NCI-H146 (cell line): Measurements from ENCODE around the gene HIBADH.

ENCODE experiments used
- DNase-seq: peaks from one replicate; lab custom pipeline; 2025; lab: John Stamatoyannopoulos, UW

HIBADH gene

DNA sequence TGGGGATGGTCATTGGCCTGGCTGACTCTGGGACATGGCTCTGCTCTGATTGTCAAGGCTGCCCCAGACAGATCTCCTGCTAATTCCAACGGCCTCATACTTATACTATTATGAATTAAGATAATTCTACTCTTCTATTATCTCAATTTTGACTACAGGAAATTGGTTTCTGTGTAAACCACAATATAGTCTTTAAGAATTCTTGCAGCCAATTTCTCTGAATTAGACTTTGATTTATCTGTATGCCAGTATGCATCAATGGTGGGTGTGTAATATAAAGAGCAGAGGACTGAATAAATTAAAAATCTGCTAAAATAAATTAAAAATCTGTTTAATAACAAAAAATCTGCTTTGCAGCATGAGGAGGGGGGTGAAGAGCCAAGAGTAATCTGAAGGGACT, 27.0 kb downstream of the HIBADH start:
- DNase-seq, result no peak

GRCh38 chr7:27634671-27635493, 27.8 kb downstream of the HIBADH start:
- no peak for DNase-seq

- no peak for DNase-seq
Measured at GRCh38 chr7:27633062-27633461, 29.6 kb downstream of the HIBADH start.

- no peak for DNase-seq
Measured at GRCh38 chr7:27631391-27631790, 31.3 kb downstream of the HIBADH start.

- no peak for DNase-seq
Measured at GRCh38 chr7:27627146-27627545, 35.5 kb downstream of the HIBADH start.

DNA sequence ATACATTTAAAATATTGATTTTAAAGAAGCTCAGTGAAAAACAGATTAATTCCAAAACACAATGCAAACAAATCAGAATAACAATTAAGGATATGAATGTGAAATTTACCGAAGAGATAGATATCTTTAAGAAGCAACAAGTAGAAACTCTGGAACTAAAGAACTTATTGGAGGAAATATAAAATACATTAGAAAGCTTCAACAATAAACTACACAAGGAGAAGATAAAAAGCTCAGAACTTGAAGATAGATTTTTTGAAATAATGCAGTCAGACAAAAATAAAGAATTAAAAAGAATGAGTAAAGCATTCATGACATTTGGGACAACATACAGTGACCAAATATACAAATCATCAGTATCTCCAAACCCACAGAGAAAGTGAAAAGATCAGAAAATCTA, 43.2 kb downstream of the HIBADH start:
- no peak for DNase-seq

- DNase-seq, result no peak
Measured at GRCh38 chr7:27617651-27618381, 44.9 kb downstream of the HIBADH start.

DNA sequence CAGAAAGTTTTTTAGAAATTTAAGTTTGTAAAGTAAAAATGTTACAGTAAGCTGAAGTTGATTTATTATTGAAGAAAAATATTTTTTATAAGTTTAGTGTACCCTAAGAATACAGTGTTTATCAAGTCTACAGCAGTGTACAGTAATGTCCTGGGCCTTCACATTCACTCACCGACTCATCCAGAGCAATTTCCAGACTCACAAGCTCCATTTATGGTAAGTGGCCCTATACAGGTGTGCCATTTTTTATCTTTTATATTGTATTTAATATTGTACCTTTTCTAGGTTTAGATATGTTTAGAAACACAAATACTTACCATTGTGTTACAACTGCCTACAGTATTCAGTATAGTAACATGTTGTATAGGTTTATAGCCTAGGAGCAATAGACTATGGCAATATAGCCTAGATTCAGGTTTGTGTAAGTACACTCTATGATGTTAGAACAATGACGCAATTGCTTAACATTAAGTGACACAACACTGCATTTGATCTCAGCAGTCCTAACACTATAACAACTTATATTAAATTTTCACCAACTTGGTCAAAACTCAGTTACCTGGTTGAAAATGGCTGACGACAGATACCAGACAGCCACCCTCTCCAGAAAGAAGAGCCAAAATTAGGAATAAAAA, 45.7 kb downstream of the HIBADH start:
- DNase-seq, result no peak

- DNase-seq, result no peak
Measured at GRCh38 chr7:27616186-27616491, 46.5 kb downstream of the HIBADH start.

DNA sequence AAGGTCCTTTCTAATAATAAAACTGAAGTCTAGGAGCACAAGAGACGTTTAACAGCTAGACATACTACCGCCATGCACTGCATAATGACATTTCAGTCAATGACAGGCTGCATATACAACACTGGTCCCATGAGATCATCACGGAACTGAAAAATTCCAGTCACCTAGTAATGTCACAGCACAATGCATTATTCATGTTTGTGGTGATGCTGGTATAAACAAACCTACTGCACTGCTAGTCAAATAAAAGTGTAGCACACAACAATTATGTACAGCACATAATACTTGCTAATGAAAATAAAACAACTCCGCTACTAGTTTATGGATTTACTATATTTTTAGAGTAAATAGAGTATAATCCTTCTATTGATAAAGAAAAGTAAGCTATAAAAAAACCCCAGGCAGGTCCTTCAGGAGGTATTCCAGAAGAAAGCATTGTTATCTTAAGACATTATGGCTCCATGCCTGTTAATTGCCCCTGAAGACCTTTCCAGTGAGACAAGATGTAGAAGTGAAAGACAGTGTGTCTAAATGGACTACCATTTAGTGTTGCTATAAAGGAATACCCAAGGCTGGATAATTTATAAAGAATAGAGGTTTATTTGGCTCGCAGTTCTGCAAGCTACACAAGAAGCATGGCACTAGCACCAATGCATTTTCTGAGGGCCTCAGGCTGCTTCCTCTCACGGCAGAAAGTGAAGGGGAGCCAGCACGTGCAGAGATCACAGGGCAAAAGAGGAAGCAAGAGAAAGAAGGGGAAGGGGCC, 47.1 kb downstream of the HIBADH start:
- DNase-seq, result no peak

DNA sequence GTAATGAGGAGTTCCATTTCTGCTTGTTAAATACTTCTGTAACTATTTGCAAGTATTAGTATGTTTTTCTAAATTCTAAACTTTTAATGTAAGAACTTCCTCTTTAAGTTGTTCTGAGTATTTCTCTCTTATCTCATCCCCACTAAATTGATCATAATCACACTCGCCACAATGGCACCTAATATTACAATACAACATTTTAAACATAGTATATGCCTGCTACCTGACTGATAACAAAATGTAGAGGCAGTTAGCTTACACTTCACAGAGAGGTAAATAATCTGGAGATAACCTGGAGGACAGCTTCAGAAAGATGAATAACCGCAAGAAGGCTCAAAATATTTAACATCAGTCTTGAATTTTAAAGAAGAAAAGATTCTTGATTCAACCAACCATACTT, 48.6 kb downstream of the HIBADH start:
- DNase-seq, result no peak

GRCh38 chr7:27611059-27611458, 51.6 kb downstream of the HIBADH start:
- DNase-seq, result peak; percentile 7

DNA sequence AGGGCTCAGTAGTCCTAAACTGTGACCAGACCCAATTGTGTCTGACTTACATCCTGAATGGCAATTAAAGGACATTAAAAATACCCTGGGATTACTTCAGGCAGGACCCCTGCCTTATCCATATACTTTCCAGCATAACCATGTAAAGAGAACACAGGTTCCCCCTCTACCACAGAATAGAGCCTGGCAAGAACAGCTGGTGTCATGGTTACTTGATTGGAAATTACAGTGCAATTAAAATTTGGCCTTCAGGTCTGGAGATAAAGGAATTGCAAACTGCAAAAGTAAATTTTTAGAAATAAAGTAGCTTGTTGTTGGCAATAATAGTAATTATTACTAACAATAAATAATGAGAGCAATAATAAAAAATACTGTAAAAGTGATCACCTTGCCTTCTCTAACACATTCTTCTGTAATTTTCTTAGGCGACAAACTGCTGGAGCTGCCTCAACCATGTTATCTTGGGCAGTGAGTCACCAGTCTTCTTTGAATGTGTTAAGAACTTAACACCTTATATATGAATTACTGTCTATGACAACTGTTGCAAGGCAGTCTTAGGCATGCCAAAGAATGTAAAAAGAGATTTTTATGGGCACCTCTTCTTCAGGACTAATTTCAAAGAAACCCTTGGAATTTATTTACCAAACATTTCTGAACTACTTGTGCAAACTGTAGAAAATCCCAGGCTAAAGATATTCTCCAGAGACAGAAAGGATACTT, 53.7 kb downstream of the HIBADH start:
- no peak for DNase-seq

- no peak for DNase-seq
Measured at GRCh38 chr7:27607210-27607606, 55.5 kb downstream of the HIBADH start.

- no peak for DNase-seq
Measured at GRCh38 chr7:27606270-27607209, 56.1 kb downstream of the HIBADH start.

DNA sequence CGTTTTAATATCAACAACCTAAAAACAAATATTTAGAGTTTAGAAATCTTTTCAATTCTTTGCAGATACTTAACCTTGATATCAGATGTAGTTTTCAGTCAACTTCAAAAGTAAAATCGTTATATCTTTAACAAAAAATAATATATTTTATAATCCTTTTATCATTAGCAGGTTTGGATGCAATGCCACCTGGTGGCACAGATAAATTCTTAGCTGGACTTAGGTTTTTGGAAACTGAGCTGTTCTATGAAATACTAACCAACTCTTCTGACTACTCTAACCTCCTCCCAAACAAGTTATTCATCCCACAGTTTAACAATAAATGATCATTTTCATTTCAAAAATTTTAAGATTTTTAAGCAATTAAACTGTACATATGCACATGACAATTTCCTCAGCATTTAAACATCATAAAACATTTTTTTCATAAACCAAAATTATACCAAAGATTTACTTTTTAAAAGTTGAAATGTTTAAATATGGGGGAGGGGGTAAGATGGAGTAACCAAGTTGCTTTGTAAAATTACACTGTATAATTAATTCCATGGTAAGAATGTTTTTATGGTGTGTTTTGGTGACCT, 56.9 kb downstream of the HIBADH start:
- peak; percentile 4 for DNase-seq

- DNase-seq, result no peak
Measured at GRCh38 chr7:27605283-27605682, 57.4 kb downstream of the HIBADH start.

DNA sequence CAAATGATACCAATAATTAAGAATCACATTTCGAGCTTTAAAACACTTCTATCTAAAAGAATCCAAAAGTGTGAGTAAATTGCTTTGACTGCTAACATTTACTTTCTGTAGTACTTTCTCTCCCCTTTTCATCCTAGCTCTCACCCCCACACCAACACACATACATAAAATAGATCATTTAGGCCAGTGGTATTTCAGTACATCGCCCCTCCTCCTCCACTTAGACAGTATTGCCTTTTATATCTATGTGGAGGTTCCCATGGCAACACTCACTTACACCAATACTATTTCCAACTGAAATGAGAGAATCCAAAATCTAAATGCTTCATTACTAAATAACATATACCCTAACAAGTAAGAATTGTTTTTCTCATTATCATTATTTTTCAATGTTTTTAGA, 58.9 kb downstream of the HIBADH start:
- no peak for DNase-seq

- DNase-seq, result no peak
Measured at GRCh38 chr7:27602766-27603165, 59.9 kb downstream of the HIBADH start.

GRCh38 chr7:27601217-27601616, 61.5 kb downstream of the HIBADH start:
- DNase-seq, result no peak
